GM23248 (cell line): Measurements from ENCODE around the gene CAMTA1.

Source experiments
- EZH2 ChIP-seq: fragments of 200-600 bp; sonication (generic); IDR thresholded peaks from 2 replicates; pipeline ENCODE4 v1.6.1; 2018; ENCODE audit warnings: antibody characterized with exemption, mild to moderate bottlenecking; ENCODE audit not compliant: insufficient read depth, poor library complexity, severe bottlenecking
- EZH2phosphoT487 ChIP-seq: fragments of 200-600 bp; sonication (generic); IDR thresholded peaks from 2 replicates; pipeline ENCODE4 v1.6.1; 2018; ENCODE audit warnings: antibody characterized with exemption, moderate library complexity, mild to moderate bottlenecking, low read depth; ENCODE audit not compliant: insufficient read depth

DNA sequence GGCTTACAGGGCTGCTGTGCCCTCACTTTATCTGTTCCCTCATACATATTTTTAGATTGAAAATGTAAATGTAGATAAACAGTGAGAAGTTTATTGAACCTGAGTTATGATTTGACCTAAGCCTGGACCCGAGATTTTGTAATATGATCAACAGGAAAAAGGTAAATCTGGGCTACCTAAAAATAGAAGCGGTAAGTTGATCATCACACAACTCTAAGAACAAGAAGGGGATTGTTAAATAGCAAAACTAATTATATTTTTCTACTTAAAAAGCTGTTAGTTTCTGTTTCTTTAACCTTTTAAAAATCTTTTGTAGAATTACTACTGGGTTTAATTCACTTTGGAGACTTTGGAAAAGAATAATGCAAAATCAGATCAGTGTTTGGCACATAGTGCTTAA is 35.6 kb downstream of the CAMTA1 start:
- TF ChIP-seq EZH2: no peak
- no peak for TF ChIP-seq EZH2phosphoT487
